Measurements from ENCODE around the gene KLRC3.

- no peak for TF ChIP-seq POLR2AphosphoS5 (IDR thresholded peaks at IDR 0.05; ENCODE audit: borderline replicate concordance, low read depth, low read length)
- TF ChIP-seq EZH2 (IDR thresholded peaks at IDR 0.05) = no peak
- TF ChIP-seq FOXP2 (optimal IDR thresholded peaks at IDR 0.05; ENCODE audit: control extremely low read depth, extremely low read length, insufficient read depth) = no peak
These were observed 13.7 kb downstream of the KLRC3 start for GRCh38 chr12:10406725-10407124.

All from SK-N-MC (cell line).